Nephron (organoid): ENCODE data around the gene CDCA8.

ENCODE experiments used
- H3K27ac Mint-ChIP-seq, 3 experiments: 2 replicates each; pipeline ENCODE4 v1.8.0; 2020; ENCODE audit warnings: mixed read lengths in 3 of 3, mild to moderate bottlenecking in 2 of 3, moderate library complexity in 1 of 3
- H3K27me3 Mint-ChIP-seq: 2 replicates; pipeline ENCODE4 v1.8.0; 2021; ENCODE audit warnings: low read depth, mild to moderate bottlenecking, moderate library complexity, mixed read lengths
- H3K36me3 Mint-ChIP-seq: 2 replicates; pipeline ENCODE4 v1.8.0; 2020; ENCODE audit warnings: low read depth, mixed read lengths
- H3K4me1 Mint-ChIP-seq: 2 replicates; pipeline ENCODE4 v1.8.0; 2020; ENCODE audit warnings: mixed read lengths
- H3K4me3 Mint-ChIP-seq, 3 experiments: 2 replicates each; pipeline ENCODE4 v1.8.0; 2020; ENCODE audit warnings: mild to moderate bottlenecking in 3 of 3, mixed read lengths in 3 of 3, moderate library complexity in 2 of 3
- H3K9me3 Mint-ChIP-seq: 2 replicates; pipeline ENCODE4 v1.8.0; 2020; ENCODE audit warnings: mixed read lengths
- TF ChIP-seq, protein P1 (sequence below), 3 experiments: fragments of 200-600 bp; sonication (generic); IDR thresholded peaks; one replicate each; pipeline ENCODE4 v1.5.0; 2021; ENCODE audit warnings: antibody characterized with exemption in 3 of 3; ENCODE audit not compliant: unreplicated experiment in 3 of 3

CDCA8 gene

DNA sequence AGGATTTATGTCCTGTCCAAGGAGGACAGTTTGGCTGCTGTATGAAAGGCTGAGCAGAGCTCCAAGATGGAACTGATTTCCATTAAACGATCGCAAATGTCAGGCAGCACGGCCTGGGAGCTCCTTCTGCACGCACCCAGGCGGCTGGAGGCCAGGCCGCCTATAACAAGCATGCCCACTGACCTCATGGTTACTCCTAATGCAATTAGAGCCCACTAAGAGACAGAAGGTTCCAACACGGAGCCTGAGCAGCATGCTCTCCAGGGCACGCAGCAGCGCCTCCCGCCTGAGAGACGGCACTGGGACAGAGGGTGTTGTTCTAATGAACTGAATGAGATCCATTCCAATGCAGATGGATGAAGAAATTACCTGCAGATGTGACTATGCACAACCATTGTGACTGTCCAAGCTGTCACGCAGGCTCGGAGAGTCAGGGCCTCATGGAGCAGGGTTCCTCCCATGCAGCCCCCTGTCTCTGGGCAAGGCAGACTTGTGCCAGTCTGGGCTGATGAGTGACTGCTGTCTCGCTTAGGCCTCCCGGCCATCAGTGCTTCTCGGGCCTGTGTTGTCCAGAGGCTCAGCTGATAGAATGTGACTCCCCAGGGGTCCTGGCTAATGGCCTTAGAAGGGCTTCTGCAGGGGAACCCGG lies 25.2 kb upstream of the CDCA8 start:
- TF ChIP-seq, protein P1, sequence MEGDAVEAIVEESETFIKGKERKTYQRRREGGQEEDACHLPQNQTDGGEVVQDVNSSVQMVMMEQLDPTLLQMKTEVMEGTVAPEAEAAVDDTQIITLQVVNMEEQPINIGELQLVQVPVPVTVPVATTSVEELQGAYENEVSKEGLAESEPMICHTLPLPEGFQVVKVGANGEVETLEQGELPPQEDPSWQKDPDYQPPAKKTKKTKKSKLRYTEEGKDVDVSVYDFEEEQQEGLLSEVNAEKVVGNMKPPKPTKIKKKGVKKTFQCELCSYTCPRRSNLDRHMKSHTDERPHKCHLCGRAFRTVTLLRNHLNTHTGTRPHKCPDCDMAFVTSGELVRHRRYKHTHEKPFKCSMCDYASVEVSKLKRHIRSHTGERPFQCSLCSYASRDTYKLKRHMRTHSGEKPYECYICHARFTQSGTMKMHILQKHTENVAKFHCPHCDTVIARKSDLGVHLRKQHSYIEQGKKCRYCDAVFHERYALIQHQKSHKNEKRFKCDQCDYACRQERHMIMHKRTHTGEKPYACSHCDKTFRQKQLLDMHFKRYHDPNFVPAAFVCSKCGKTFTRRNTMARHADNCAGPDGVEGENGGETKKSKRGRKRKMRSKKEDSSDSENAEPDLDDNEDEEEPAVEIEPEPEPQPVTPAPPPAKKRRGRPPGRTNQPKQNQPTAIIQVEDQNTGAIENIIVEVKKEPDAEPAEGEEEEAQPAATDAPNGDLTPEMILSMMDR (IDR thresholded peaks at IDR 0.05; ENCODE audit: unreplicated experiment in 3 of 3), result no peak
- Mint-ChIP-seq H3K27me3 (peaks cover 28% of the 10 kb centered on the region), H3K27ac (peak overlapping the region; percentile 37 to 65 (median 50)), H3K36me3 (no peaks in the 10 kb centered on the region), H3K9me3 (no peaks in the 10 kb centered on the region), H3K4me3 (peak overlapping the region in 1 of 3 experiments; percentile 15), H3K4me1 (peaks cover 12% of the 10 kb centered on the region)

DNA sequence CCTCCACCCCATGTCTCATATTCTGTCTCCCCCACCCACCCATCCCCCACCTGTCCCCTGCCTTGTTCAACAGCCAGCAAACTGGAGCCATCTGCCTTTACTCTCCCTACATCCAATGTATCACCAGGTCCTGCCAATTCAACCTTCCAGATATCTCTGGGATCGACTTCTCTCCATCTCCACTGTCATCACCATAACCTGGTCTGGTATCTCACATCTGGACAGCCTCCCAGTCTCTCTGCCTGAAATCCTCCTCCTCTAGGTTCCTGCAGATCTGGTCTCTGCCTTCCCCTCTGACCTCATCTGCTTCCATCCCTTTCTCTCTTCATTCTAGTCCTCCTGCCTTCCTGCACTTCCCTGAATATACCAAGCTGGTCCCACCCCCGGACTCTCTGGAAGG lies 22.2 kb upstream of the CDCA8 start:
- TF ChIP-seq, protein P1 (IDR thresholded peaks at IDR 0.05; ENCODE audit: unreplicated experiment in 3 of 3), result no peak
- no peak overlapping the region for H3K4me3 Mint-ChIP-seq
- peaks cover 32% of the 10 kb centered on the region for H3K27me3 Mint-ChIP-seq
- no peak overlapping the region for H3K27ac Mint-ChIP-seq
- no peaks in the 10 kb centered on the region for H3K36me3 Mint-ChIP-seq
- peaks cover 14% of the 10 kb centered on the region for H3K4me1 Mint-ChIP-seq
- H3K9me3 Mint-ChIP-seq, result no peaks in the 10 kb centered on the region

DNA sequence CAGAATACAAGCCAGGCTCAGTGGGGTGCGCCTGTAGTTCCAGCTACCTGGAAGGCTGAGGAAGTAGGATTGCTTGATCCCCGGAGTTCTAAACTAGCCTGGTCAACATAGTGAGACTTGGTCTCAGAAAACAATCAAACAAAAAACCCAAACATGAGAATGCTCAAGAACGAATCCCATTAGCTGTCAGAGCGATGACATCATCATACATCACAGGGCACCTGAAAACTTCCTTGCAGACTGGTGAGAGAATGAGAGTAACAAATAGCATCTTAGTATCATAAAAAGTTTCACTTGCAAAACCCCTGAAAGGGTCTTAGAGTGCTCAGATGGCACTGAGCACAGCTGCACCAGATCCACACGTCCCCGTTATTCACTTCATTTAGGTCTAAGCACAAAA lies 21.1 kb upstream of the CDCA8 start:
- Mint-ChIP-seq H3K27ac (no peak overlapping the region), H3K9me3 (no peaks in the 10 kb centered on the region), H3K27me3 (peaks cover 34% of the 10 kb centered on the region), H3K4me1 (peaks cover 25% of the 10 kb centered on the region), H3K4me3 (no peak overlapping the region), H3K36me3 (no peaks in the 10 kb centered on the region)
- TF ChIP-seq, protein P1 (IDR thresholded peaks at IDR 0.05; ENCODE audit: unreplicated experiment in 3 of 3), result no peak

GRCh38 chr1:37672136-37672870 lies 20.0 kb upstream of the CDCA8 start:
- no peaks in the 10 kb centered on the region for H3K36me3 Mint-ChIP-seq
- H3K9me3 Mint-ChIP-seq, result no peaks in the 10 kb centered on the region
- H3K4me1 Mint-ChIP-seq, result peaks cover 25% of the 10 kb centered on the region
- no peak overlapping the region for H3K27ac Mint-ChIP-seq
- no peak overlapping the region for H3K4me3 Mint-ChIP-seq
- peaks cover 32% of the 10 kb centered on the region for H3K27me3 Mint-ChIP-seq
- TF ChIP-seq, protein P1 (IDR thresholded peaks at IDR 0.05; ENCODE audit: unreplicated experiment in 3 of 3), result no peak

DNA sequence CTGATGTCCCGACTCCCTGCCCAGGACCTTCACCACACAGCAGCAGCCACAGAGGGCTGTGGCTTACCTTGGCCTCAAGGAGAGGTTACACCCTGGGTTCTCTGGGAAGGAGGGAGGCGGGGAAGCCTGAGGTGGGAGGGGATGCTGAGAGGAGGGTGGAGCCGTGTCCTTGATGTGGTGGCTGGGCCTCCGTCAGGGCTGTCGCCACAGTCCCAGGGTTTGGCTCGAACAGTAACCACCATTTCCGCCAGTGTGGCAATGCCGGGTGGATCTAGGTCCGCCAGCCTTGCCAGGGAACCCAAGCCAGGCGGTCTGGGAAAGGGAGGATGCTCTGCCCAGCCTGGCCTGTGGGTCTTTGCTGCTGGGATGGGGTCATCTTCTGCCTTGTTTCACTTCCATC lies 18.4 kb upstream of the CDCA8 start:
- Mint-ChIP-seq H3K27ac (no peak overlapping the region), H3K9me3 (no peaks in the 10 kb centered on the region), H3K4me3 (no peak overlapping the region), H3K4me1 (peaks cover 25% of the 10 kb centered on the region), H3K27me3 (peaks cover 32% of the 10 kb centered on the region), H3K36me3 (peaks cover 3% of the 10 kb centered on the region)
- TF ChIP-seq, protein P1 (IDR thresholded peaks at IDR 0.05; ENCODE audit: unreplicated experiment in 3 of 3), result no peak
